NT2/D1 (cell line): ENCODE measurements around the gene AIG1.

Experiments used
- SUZ12 ChIP-seq: IDR thresholded peaks from 2 replicates; pipeline ENCODE4 v1.6.1; 2011; ENCODE audit not compliant: insufficient read length, insufficient read depth; ENCODE audit errors: extremely low read depth
- YY1 ChIP-seq: IDR thresholded peaks from 2 replicates; pipeline ENCODE4 v1.6.1; 2011; ENCODE audit not compliant: insufficient read length, insufficient read depth
- ZNF274 ChIP-seq: IDR thresholded peaks from 2 replicates; pipeline ENCODE4 v1.6.1; 2011; ENCODE audit warnings: mild to moderate bottlenecking, low read depth, low read length

DNA sequence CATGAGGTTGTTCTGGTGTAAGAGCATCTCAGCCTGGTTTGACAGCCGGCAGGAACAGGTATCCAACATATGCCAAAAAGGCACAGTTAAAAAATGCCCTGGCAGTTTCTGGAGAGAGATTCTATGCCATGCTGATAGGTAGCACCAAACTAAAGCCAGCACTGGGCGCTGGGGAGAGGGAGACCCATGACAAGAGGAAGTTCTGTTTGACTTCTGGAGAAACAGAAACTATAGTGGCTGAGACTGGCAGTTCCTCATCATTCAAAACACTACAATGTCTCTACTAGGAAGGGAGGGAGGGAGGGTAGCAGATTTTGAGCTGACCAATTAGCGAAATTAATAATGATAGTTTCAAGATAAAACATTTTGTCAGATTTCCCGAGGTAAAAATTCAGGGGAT lies 215.7 kb downstream of the AIG1 start:
- TF ChIP-seq ZNF274 (no peak), YY1 (no peak), SUZ12 (no peak)
